ENCODE data around the gene PTK7.
"Not testable (repeated sequence)": the region's sequence is repeated elsewhere in the genome, so short reads cannot be mapped to it uniquely, and the experiment has no call there.

PTK7 gene

DNA sequence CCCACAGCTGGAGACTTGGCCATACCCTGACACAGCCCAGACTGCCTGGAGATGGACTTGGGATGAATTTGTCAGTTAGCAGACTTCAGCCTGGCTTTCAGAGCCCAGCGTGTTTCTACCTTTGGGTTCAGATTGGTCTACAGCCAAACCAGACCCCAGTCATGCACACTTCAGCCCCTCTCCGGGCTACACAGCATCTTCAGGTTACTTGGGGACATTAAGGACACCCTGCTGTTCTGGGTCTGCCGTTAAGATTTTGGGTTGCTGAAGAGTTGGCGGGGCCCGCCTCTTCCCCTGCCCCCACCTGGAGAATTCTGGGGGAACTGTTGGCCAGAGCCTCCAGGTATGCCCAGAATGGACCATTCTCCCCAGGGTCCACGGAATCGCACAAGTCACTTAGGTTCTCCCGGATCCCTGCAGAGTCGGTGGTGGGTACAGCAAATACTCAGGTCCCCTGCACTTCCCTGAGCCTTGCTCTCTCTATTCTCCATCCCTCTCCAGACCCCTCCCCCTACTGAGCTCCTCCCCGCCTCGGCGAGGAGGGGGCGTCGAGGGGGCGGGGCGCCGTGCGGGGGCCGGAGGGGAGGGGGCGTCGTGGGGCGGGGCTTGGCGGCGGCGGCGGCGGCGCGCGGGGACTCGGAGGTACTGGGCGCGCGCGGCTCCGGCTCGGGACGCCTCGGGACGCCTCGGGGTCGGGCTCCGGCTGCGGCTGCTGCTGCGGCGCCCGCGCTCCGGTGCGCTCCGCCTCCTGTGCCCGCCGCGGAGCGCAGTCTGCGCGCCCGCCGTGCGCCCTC, at the start of gene PTK7:
Gene PTK7, plus strand, starts transcription at position 645 of the 794 bp plus-strand sequence. CDS start 175 bp downstream, outside the sequence.
- no peak for DNase-seq (ENCODE audit: extremely low read depth in 1 of 2, low read depth in 1 of 2)

DNA sequence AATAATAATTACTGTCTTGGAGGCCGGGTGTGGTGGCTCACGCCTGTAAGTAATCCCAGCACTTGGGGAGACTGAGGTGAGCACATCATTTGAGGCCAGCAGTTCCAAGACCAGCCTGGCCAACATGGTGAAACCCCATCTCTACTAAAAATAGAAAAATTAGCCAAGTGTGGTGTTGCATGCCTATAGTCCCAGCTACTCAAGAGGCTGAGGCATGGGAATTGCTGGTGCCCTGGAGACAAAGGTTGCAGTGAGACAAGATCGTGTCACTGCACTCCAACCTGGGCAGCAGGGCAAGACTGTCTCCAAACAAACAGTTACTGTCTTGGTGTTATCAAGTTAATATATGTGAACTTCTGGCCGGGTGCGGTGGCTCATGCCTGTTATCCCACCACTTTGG, 49.7 kb upstream of the PTK7 start:
- no peak for DNase-seq (ENCODE audit: extremely low read depth in 1 of 2, low read depth in 1 of 2)

DNA sequence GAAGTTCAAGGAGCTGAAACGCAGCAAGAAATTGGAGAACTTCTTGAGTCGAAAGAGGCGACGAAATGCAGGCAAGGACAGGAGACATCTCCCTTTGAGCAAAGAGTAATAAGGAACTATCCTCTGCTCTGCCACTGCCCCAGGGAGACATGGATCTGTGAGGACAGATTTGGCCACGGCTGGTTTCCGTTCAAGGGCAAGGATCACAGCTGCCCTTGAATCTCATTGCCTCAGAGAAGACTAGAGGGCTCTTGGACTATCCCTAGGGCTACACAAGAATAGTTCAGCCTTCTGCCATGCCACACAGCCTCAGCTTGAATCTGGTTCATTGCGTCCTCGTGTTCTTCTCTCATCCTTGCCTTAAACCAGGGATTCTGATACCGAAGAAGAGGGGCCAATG, 47.0 kb upstream of the PTK7 start:
- DNase-seq (ENCODE audit: extremely low read depth in 1 of 2, low read depth in 1 of 2) = no peak

DNA sequence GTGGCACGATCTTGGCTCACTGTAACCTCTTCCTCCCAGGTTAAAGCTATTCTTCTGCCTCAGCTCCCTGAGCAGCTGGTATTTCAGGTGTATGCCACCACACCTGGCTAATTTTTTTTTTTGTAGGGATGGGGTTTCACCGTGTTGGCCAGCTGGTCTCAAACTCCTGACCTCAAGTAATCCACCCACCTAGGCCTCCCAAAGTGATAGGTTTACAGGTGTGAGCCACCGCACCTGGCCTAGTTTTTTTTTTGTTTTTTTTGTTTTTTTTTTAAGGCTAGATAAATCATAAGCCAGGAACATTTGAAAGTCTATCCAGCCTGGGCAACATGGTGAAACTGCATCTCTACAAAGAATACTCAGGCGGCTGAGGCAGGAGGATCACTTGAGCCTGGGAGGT, 43.8 kb upstream of the PTK7 start:
- no peak for DNase-seq (ENCODE audit: extremely low read depth in 1 of 2, low read depth in 1 of 2)

DNA sequence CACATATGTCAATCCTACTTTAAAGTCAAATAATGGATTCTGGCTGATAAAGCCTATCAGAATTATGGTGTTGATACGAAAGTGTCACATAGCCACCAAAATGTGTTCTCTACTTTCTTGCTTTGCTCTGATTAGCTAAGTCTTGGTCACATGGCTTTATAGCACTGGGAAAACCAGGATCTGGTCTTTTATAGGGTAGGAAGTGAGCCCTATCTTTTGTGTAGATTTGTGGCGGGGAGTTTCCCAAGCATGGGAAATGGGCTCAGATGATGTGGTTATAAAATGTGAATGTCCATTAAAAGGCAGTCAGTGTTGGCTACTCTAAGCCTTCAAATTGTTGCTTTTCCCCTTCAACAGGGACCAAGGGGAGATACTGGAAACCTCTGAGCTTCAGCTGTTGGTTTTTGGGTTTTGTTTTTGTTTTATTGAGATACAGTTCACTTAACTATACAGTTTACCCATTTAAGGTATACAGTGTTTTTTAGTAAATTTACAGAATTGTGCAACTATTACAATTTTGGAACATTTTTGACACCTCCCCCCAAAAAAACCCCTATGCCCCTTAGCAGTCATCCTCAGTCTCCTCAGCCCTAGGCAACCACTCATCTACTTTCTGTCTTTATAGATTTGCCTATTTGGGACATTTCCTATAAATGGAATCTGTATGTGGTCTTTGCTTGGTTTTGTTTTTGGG, 42.5 kb upstream of the PTK7 start:
- DNase-seq (ENCODE audit: extremely low read depth in 1 of 2, low read depth in 1 of 2) = no peak

DNA sequence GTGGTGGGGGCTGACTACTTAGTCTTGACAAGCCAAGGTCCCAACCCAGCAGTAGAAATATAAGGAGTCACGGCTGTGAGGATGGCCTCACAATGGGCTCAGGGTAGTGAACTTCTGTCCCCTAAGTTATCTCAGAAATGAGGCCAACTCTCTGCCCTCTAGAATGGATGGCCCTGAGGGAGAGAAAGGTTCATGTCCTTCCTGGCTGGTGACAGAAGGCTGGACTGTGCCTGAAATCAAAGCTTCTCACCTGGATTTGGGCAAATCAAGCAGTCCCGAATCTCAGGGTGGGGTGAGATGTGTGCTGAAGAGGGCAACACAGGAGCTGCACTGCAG, 42.0 kb upstream of the PTK7 start:
- DNase-seq (ENCODE audit: extremely low read depth in 1 of 2, low read depth in 1 of 2) = no peak

DNA sequence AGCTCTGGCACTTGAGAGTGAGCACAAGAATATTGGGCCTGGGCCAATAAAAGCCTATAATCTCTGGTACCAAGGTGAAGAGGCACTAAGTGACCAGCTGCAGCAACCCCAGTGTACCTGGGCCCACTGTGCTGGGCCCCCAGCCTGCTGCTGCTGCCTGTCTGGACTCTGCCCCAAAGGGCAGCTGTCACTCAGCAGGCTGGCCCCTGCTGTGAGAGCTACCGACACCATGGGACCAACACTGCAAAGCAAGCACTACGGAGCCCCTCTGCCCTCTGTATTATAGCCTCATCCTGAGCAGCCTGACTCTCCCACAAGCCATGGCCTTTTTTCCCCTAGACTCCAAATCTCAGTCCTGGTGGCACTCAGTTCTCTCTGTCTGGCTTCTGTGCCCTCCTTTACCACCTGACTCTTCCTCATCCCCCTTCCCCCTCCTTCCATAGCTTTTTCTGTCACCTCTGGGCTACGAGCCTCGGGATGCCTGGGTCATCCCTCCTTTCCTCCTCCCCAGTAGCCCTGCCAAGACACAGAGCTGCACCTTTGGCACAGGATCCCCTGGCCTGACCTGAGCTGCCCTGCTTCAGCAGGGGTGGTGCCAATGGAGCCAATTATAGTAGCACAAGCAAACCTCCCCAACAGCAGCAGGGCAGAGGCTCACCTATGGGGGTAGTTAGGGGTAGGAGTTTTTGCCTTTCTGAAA, 40.5 kb upstream of the PTK7 start:
- DNase-seq (ENCODE audit: extremely low read depth in 1 of 2, low read depth in 1 of 2) = no peak

DNA sequence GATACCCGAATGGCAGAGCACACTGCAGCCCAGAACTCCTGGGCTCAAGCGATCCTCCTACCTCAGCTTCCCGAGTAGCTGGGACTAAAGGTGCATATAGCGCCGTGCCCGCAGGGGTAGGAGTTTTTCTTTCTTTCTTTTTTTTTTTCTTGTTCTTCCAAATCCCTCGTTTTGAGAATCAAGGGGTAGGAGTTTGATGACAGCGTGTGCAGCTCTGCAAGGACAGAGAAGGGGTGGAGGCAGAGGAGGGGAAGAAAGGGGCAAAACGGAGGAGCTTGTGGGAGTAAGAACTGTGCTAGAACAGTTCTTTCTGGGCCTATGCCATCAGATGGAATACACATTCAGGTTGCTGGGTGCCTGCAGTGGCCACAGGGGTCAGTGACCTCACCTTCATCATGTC, 39.4 kb upstream of the PTK7 start:
- no peak for DNase-seq (ENCODE audit: extremely low read depth in 1 of 2, low read depth in 1 of 2)

DNA sequence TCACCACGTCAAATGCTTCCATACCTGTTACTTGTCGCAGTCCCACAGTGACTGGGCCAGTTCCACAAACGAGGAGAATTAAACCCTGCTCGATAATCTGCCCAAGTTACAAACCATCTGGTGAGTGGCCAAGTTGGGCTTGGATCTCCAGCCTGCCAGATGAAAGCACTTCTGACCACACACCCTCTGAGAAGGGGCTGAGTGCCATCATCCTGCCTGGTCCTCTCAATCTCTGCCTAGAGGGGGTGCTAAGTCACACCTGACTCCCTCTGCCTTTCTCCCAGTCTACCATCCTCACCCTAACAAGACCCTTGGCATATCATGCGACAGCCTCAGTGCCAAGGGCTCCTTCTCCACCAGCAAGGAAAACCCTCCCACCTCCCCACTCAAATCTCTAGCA, 38.9 kb upstream of the PTK7 start:
- no peak for DNase-seq (ENCODE audit: extremely low read depth in 1 of 2, low read depth in 1 of 2)

DNA sequence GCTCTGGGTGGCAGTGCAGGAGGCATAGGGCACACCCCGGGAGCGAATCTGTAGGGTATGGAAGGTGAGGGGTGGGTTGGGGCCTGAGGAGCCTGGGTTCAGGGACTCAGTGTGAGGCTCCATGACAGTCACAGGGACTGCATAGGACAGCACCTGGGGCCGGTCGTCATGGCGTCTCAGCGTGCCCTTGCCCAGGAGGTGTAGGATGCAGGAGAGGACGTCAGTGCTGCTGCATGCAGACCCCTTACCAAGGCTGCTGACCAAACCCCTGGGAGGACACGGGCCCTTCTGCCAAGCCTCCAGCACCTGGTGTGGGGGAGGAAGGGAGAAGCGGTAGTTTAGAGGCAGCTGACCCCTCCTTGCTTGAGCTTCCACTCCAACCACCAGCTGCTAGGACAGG, 38.4 kb upstream of the PTK7 start:
- DNase-seq (ENCODE audit: extremely low read depth in 1 of 2, low read depth in 1 of 2) = no peak

DNA sequence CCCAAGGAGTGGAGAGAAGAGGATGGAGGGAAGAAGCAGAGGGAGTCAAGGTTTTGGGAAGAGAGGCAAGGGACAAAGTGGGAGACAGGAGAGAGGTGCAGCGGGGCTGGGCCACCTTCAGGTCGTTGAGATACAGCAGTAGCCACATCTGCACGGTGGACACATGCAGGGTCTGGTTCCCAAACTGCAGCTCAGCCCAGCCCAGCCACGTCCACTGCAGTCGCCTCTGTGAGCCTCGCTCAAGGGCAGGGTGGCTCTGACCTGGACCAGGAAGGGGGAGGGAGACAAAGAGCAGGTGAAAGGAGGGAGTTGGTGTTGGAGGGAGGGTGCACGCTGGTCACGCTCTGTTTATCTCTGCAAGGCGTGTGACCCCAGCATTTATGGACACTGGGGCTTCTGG, 37.4 kb upstream of the PTK7 start:
- DNase-seq (ENCODE audit: extremely low read depth in 1 of 2, low read depth in 1 of 2) = no peak

DNA sequence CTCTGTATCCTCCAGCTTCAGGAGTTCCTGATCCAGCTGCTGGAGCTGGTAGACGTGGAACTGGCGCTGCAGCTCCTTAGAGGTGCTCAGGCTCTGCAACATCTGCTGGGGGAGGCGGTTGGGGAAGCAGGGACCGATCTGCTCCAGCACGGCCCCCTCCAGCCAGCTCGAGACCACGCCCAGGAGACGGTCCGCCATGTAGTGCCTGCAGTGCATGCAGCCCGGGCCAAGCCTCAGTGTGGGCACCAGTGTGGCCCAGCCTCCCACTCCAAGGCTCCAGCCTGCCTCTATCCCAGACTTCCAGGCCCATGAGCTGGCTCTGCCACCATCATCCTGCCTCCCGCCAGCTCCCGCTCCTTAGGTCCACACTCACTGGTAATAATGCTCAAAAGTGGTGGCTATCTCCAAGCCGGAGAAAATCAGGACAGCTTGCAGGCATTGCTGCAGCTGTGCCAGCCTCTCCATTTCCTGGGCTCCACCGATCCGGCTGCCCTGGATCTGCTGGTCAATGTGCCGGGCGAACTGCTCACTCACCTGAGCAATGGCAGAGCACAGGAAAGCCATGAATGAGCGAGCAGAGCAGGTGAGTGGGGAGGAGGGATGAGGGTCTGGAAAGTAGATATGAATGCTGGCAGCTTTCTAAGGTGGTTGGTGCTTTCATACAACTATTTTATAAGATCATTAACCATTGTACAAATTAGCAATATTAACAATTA, 35.4 kb upstream of the PTK7 start:
- DNase-seq (ENCODE audit: extremely low read depth in 1 of 2, low read depth in 1 of 2) = no peak

DNA sequence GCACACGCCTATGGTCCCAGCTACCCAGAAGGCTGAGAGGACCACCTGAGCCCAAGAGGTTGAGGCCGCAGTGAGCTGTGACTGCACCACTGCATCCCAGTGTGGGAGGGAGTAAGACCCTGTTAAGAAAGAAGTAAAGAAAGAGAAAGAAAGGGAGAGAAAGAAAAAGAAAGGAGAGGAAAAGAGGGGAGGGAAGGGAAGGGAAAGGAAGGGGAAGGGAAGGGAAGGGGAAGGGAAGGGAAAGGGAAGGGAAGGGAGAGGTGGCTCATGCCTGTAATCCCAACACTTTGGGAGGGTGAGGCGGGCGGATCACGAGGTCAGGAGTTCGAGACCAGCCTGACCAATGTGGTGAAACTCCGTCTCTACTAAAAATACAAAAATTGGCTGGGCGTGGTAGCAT, 34.6 kb upstream of the PTK7 start:
- DNase-seq (ENCODE audit: extremely low read depth in 1 of 2, low read depth in 1 of 2) = not testable (repeated sequence)

DNA sequence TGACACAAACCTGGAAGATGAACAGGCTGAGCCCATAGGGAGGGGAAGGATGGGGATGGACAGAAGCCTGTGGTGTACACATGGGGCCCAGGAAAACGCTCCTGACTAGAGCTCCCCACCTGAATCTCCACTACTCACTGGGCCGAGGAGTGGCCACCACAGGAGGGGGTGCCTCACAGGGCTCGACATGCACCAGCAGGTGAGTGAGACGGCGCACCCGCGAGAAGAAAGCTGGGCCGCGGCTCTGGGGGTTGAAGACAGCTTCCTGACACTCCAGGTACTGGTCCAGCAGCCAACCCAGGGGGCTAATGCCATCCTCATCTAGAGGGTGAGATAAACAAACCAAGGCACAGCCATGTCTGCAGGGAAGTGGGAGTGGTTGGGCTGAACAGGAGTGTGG, 32.8 kb upstream of the PTK7 start:
- no peak for DNase-seq (ENCODE audit: extremely low read depth in 1 of 2, low read depth in 1 of 2)

DNA sequence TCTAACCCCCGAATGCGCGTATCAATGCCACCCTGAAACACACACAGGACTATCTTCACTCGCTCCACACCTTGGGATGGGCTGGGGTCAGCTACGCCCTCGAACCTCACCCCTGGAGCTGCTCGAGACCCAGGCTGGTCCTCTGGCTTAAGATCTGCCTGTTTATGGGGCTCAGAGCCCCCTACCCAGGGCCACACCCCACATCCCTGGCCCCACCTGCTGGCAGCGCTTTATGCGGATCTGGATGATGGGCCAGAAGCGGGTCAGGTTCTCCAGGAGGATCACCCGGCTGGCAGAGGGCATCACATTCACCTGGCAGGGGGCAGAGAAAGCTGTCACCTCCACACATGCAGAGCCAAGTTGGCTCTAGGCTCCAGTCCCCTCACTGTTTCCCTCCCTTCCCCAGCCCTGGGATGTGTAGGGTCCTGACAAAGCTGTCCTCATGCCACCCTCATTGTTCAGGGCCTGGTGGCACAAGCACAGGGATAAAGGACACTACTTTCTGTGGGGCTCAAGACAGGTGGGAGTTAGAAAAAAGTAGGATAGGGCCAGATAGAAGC, 30.7 kb upstream of the PTK7 start:
- no peak for DNase-seq (ENCODE audit: extremely low read depth in 1 of 2, low read depth in 1 of 2)

DNA sequence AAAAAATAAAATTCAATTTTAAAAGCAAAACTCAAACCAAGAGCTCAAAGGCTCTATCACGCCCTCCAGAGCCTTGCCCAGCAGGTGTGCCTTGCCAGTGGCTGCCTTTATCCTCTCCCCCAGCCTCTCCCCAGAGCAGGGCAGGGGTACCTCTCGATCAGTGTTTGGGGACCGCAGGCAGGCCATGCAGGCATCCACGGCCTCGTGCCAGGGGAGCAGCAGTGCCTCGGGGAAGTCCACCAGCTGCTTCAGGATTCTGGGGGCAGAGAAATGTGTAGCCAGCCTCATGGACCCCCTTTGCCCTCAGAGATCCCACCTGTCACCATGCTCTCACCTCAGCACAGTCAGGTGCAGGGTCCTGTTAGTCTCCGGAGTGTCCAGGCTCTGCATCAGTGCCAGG, 28.1 kb upstream of the PTK7 start:
- no peak for DNase-seq (ENCODE audit: extremely low read depth in 1 of 2, low read depth in 1 of 2)

DNA sequence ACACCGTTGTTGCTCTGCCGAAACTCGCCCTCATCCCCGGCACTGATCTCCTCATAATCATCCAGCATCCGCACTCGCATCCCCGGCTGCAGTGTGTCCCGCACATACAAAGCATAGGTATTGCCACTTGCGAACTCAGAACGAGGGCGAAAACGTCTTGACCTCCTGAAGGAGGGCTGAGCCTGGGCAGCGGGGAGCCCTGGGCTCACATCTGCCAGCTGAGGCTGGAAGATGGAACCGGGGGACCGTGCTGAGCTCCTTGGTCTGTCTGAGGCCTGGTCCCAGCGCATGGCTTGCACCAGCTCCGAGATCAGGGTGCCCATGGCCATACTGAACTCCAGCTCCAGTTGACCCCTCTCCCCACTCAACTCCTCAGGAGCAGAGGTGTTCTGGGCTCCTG, 25.1 kb upstream of the PTK7 start:
- no peak for DNase-seq (ENCODE audit: extremely low read depth in 1 of 2, low read depth in 1 of 2)

DNA sequence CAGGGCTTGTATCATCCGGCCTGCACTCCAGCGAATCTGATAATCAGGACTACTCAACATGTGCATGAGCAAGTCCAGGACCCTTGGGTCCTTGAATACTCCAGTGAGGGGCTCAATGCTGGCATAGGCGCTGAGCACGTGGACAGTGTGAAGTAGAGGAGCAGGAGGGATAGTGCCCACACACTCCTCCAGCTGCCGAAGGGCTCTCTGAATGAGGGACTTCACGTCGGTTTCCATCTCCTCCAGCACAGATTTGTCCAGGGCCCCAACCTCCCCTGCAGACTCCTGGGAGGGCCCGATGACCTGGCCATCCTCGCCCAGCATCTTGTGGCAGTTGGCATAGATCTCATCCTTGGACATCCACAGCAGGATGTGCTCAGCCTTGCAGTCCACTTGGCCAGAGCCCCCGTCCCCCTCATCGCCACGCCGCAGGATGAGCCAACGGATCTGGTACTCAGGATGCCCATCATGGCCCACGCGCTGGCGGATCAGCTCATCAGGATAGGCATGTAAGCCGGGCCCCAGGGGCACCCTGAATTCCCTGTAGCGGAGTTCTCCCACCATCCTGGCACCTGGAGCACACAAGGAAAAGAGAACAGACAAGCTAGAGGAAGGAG, 23.8 kb upstream of the PTK7 start:
- no peak for DNase-seq (ENCODE audit: extremely low read depth in 1 of 2, low read depth in 1 of 2)

DNA sequence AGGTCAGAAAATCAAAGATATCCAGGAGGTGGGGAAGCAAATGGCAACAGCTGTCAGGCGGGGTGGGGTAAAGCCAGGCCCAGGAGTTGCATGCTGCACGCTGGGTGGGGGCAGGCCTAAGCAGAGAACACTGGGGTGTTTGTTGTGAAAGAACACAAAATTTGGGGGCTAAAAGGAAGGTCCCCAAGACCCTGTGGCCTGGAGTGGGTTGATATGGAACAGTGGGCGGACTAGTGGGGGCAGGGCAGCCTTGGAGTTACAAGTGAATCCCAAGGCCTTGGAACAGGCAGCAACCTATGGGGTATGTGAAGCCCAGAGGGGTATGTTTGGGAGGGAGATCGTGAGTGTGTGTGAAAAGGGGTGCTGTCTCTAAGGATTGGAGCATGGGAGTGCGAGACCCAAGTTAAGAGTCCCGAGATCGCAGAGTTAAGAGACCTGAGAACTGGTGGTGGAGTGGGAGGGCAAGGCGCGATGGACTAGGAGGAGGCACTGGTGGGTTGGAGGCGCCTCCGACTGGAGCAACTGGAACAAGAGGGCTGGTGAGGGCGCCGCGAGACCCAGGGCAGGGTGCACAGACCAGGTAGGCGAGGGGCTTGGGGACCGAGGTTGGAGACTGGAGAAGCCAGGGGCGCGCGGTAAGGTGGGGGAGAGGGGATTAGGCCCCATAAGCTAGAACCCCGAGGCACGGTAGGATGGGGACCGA, 23.1 kb upstream of the PTK7 start:
- no peak for DNase-seq (ENCODE audit: extremely low read depth in 1 of 2, low read depth in 1 of 2)

DNA sequence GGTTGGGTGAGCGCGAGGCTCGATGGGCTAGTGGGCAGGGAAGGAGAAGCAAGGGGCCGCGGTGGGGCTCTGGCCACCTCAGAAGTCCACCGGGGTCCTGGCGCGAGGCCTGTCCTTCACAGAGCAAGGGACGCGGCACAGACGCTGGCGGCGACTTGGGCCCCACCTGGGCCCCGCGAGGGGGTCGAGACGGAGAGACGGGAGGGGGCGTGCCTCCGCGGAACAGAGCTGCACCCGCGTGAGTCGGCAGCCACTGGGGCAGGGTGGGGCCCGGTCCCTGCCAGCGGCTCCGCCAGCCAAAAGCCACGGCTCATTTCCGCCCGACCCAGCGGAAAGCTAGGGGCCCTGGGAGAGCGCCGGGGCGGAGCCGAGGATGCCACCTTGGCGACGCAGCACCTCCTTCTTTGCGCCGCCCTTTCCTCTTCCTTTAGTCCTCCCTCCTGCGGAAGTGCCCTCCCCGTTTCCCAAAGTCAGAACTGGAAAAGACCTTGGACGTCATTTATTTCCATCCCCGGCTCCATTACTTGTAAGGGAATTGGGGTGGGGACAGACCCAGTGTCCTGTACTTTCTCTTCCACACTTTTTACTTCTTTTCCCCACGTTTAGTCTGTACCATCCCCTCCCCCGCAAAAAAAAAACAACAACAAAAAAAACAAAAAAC, 22.4 kb upstream of the PTK7 start, which contains the start of gene CUL7:
Gene CUL7, minus strand, starts transcription at position 307 of the 661 bp plus-strand sequence. CDS start 1,063 bp downstream, outside the sequence.
- DNase-seq (ENCODE audit: extremely low read depth in 1 of 2, low read depth in 1 of 2) = peak; percentile 85 to 90
